Upper lobe of left lung (tissue), 6 donors: Measurements from ENCODE around the gene FTO. TPM values are rescaled to one million over a fixed set of nuclear protein-coding genes. Genes with fewer than 3 reads are reported as not detected.

Experiments used
- ATAC-seq, 2 donors: fragments of 200-7000 bp; cut with Tn5 transposase; one replicate each; pipeline ENCODE4 v1.9.1; 2022; ENCODE audit warnings: mild to moderate bottlenecking in 2 of 2, moderate library complexity in 2 of 2; ENCODE audit not compliant: low FRiP score in 2 of 2
- DNase-seq, 2 donors: peaks; one replicate each; pipeline ENCODE4 v3.0.0-alpha.2; 2019 to 2020
- H3K27ac ChIP-seq, 4 donors: fragments of 200-600 bp; sonication (generic); one replicate each; pipeline ENCODE4 v1.5.1; 2016 to 2019
- H3K27me3 ChIP-seq, 4 donors: fragments of 200-600 bp; sonication (generic); one replicate each; pipeline ENCODE4 v1.5.1; 2017 to 2019
- H3K36me3 ChIP-seq, 4 donors: fragments of 200-600 bp; sonication (generic); one replicate each; pipeline ENCODE4 v1.5.1; 2016 to 2019
- H3K4me1 ChIP-seq, 4 donors: fragments of 200-600 bp; sonication (generic); one replicate each; pipeline ENCODE4 v1.5.1; 2018 to 2019
- H3K4me3 ChIP-seq, 4 donors: fragments of 200-600 bp; sonication (generic); one replicate each; pipeline ENCODE4 v1.5.1; 2017 to 2019; ENCODE audit warnings: mild to moderate bottlenecking in 2 of 4, moderate library complexity in 1 of 4
- H3K9me3 ChIP-seq, 4 donors: fragments of 200-600 bp; sonication (generic); one replicate each; pipeline ENCODE4 v1.5.1; 2018 to 2019
- EP300 ChIP-seq, 4 donors: sonication (generic); formaldehyde crosslinking; IDR thresholded peaks; one replicate each; pipeline ENCODE4 v1.5.1; 2017; ENCODE audit warnings: antibody characterized with exemption in 4 of 4, control low read depth in 2 of 4
- POLR2A ChIP-seq, 4 donors: fragments of 450-650 bp; IDR thresholded peaks; one replicate each; pipeline ENCODE4 v1.5.1; 2016 to 2017; ENCODE audit warnings: antibody characterized with exemption in 4 of 4, mild to moderate bottlenecking in 2 of 4
- POLR2AphosphoS5 ChIP-seq, 2 donors: sonication (generic); formaldehyde crosslinking; IDR thresholded peaks; one replicate each; pipeline ENCODE4 v1.5.1; 2017; ENCODE audit warnings: antibody characterized with exemption in 2 of 2
- WGBS, 2 donors: methylation state at CpG; one replicate each; pipeline ENCODE4 v1.1.5; 2017 to 2018; 5-methylcytosine and 5-hydroxymethylcytosine counted together
- total RNA-seq, 6 donors: library from RNA; depleted of rRNA in 4 of 6; stranded (reverse); fragments of >200 nt in 4 of 6; gene quantifications; one replicate each; pipeline versions ENCODE4 v1.1.0 to v1.2.1, GENCODE V29; 2016 to 2021
- TF ChIP-seq, protein P1 (sequence below), 6 experiments: fragments of 450-650 bp in 4 of 6; fragments of 200-600 bp in 2 of 6; sonication (generic) in 2 of 6; IDR thresholded peaks; one replicate each; pipeline ENCODE4 v1.5.1; 2016 to 2019; ENCODE audit warnings: antibody characterized with exemption in 6 of 6
- donor health status: DM: no; HTN: no; CAD: no; lungs with moderate emphysema.
- donor health status: DM: no; HTN: yes; CAD: no; lungs with severe emphysema.

FTO gene
- total RNA-seq, 6 donors from 2014 or later: 62.9 to 114 (median 75.4) TPM

GRCh38 chr16:53924331-53925106, 220.6 kb downstream of the FTO start:
- TF ChIP-seq, protein P1, sequence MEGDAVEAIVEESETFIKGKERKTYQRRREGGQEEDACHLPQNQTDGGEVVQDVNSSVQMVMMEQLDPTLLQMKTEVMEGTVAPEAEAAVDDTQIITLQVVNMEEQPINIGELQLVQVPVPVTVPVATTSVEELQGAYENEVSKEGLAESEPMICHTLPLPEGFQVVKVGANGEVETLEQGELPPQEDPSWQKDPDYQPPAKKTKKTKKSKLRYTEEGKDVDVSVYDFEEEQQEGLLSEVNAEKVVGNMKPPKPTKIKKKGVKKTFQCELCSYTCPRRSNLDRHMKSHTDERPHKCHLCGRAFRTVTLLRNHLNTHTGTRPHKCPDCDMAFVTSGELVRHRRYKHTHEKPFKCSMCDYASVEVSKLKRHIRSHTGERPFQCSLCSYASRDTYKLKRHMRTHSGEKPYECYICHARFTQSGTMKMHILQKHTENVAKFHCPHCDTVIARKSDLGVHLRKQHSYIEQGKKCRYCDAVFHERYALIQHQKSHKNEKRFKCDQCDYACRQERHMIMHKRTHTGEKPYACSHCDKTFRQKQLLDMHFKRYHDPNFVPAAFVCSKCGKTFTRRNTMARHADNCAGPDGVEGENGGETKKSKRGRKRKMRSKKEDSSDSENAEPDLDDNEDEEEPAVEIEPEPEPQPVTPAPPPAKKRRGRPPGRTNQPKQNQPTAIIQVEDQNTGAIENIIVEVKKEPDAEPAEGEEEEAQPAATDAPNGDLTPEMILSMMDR (IDR thresholded peaks at IDR 0.05): no peak
- TF ChIP-seq EP300 (IDR thresholded peaks at IDR 0.05) (no peak), POLR2A (IDR thresholded peaks at IDR 0.05) (no peak), POLR2AphosphoS5 (IDR thresholded peaks at IDR 0.05) (no peak)
- no peaks in the 10 kb centered on the region for H3K36me3 ChIP-seq
- 68 to 78% methylated on average over 8 of the region's 8 CpGs for WGBS, 2 donors
- ATAC-seq (no peak), DNase-seq (no peak)
- no peak overlapping the region for H3K4me3 ChIP-seq
- no peak overlapping the region for H3K27ac ChIP-seq
- H3K9me3 ChIP-seq: no peaks in the 10 kb centered on the region
- H3K4me1 ChIP-seq: peaks cover 0 to 11% (median 2%) of the 10 kb centered on the region in 4 donors
- H3K27me3 ChIP-seq: no peaks in the 10 kb centered on the region

GRCh38 chr16:53925107-53925410, 221.1 kb downstream of the FTO start:
- WGBS, 2 donors: 53 to 75% methylated on average over 1 of the region's 1 CpG
- Histone ChIP-seq H3K4me3 (no peak overlapping the region), H3K27ac (no peak overlapping the region), H3K27me3 (no peaks in the 10 kb centered on the region), H3K9me3 (no peaks in the 10 kb centered on the region), H3K36me3 (no peaks in the 10 kb centered on the region), H3K4me1 (peaks cover 0 to 11% (median 2%) of the 10 kb centered on the region in 4 donors)
- ATAC-seq: no peak
- DNase-seq: no peak
- TF ChIP-seq EP300 (IDR thresholded peaks at IDR 0.05) (no peak), POLR2A (IDR thresholded peaks at IDR 0.05) (no peak), POLR2AphosphoS5 (IDR thresholded peaks at IDR 0.05) (no peak)
- TF ChIP-seq, protein P1 (IDR thresholded peaks at IDR 0.05): no peak

- no peaks in the 10 kb centered on the region for H3K36me3 ChIP-seq
- no peaks in the 10 kb centered on the region for H3K27me3 ChIP-seq
- DNase-seq: no peak
- WGBS, 2 donors: 72 to 85% methylated on average over 3 of the region's 3 CpGs
- no peak for ATAC-seq
- H3K4me1 ChIP-seq: peaks cover 0 to 11% (median 2%) of the 10 kb centered on the region in 4 donors
- no peak overlapping the region for H3K4me3 ChIP-seq
- TF ChIP-seq EP300 (IDR thresholded peaks at IDR 0.05): no peak
- TF ChIP-seq POLR2AphosphoS5 (IDR thresholded peaks at IDR 0.05): no peak
- no peak for TF ChIP-seq POLR2A (IDR thresholded peaks at IDR 0.05)
- TF ChIP-seq, protein P1 (IDR thresholded peaks at IDR 0.05): no peak
- H3K9me3 ChIP-seq: no peaks in the 10 kb centered on the region
- no peak overlapping the region for H3K27ac ChIP-seq
Observed at GRCh38 chr16:53925526-53925925, 221.6 kb downstream of the FTO start.

DNA sequence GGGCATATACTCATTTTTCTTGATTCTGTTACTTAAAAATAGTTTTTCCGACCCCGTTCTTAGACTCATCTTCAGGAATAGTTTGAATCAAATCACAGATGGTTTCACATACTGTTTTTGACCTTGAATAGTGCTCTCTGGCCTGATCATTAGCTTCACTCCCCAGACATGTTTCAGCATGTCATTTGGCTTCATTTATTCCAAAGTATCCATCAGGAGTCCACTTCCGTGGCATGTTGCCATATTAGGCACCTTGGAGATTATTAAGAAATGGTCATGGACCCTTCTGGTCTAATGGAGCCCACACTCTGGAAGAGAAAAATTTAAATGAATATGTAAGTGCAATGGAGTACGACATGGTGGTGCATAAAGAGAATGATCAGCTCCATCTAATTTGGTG, 222.3 kb downstream of the FTO start:
- Histone ChIP-seq H3K36me3 (no peaks in the 10 kb centered on the region), H3K4me1 (peaks cover 0 to 11% (median 2%) of the 10 kb centered on the region in 4 donors), H3K27me3 (no peaks in the 10 kb centered on the region), H3K9me3 (no peaks in the 10 kb centered on the region), H3K27ac (no peak overlapping the region), H3K4me3 (no peak overlapping the region)
- ATAC-seq (no peak), DNase-seq (no peak)
- TF ChIP-seq POLR2AphosphoS5 (IDR thresholded peaks at IDR 0.05): no peak
- TF ChIP-seq EP300 (IDR thresholded peaks at IDR 0.05): no peak
- TF ChIP-seq, protein P1 (IDR thresholded peaks at IDR 0.05): no peak
- TF ChIP-seq POLR2A (IDR thresholded peaks at IDR 0.05): no peak
- WGBS, 2 donors: 97 to 98% methylated on average over 4 of the region's 4 CpGs

- TF ChIP-seq POLR2AphosphoS5 (IDR thresholded peaks at IDR 0.05): no peak
- TF ChIP-seq, protein P1 (IDR thresholded peaks at IDR 0.05): no peak
- no peak for TF ChIP-seq EP300 (IDR thresholded peaks at IDR 0.05)
- TF ChIP-seq POLR2A (IDR thresholded peaks at IDR 0.05): no peak
- WGBS, 2 donors: 83 to 84% methylated on average over 2 of the region's 2 CpGs
- DNase-seq (no peak), ATAC-seq (no peak)
- no peaks in the 10 kb centered on the region for H3K27me3 ChIP-seq
- H3K4me3 ChIP-seq: no peak overlapping the region
- H3K36me3 ChIP-seq: peaks cover 0 to 10% (median 0%) of the 10 kb centered on the region in 4 donors
- H3K27ac ChIP-seq: no peak overlapping the region
- no peaks in the 10 kb centered on the region for H3K4me1 ChIP-seq
- H3K9me3 ChIP-seq: no peaks in the 10 kb centered on the region
Observed at GRCh38 chr16:53932975-53933374, 229.0 kb downstream of the FTO start.
